ENCODE data around the gene SORBS2. TPM values are rescaled to one million over a fixed set of nuclear protein-coding genes. Genes with fewer than 3 reads are reported as not detected.
"Not testable (repeated sequence)": the region's sequence is repeated elsewhere in the genome, so short reads cannot be mapped to it uniquely, and the experiment has no call there.

Gene SORBS2, protein sequence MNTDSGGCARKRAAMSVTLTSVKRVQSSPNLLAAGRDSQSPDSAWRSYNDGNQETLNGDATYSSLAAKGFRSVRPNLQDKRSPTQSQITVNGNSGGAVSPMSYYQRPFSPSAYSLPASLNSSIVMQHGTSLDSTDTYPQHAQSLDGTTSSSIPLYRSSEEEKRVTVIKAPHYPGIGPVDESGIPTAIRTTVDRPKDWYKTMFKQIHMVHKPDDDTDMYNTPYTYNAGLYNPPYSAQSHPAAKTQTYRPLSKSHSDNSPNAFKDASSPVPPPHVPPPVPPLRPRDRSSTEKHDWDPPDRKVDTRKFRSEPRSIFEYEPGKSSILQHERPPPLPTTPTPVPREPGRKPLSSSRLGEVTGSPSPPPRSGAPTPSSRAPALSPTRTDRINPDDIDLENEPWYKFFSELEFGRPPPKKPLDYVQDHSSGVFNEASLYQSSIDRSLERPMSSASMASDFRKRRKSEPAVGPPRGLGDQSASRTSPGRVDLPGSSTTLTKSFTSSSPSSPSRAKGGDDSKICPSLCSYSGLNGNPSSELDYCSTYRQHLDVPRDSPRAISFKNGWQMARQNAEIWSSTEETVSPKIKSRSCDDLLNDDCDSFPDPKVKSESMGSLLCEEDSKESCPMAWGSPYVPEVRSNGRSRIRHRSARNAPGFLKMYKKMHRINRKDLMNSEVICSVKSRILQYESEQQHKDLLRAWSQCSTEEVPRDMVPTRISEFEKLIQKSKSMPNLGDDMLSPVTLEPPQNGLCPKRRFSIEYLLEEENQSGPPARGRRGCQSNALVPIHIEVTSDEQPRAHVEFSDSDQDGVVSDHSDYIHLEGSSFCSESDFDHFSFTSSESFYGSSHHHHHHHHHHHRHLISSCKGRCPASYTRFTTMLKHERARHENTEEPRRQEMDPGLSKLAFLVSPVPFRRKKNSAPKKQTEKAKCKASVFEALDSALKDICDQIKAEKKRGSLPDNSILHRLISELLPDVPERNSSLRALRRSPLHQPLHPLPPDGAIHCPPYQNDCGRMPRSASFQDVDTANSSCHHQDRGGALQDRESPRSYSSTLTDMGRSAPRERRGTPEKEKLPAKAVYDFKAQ (N-terminal part only)
- polyA plus RNA-seq (2013, experiment 1 of 2; ENCODE audit: insufficient read length): 5.0 TPM
- polyA plus RNA-seq (2013, experiment 2 of 2; ENCODE audit: insufficient read length): 5.3 TPM

DNA sequence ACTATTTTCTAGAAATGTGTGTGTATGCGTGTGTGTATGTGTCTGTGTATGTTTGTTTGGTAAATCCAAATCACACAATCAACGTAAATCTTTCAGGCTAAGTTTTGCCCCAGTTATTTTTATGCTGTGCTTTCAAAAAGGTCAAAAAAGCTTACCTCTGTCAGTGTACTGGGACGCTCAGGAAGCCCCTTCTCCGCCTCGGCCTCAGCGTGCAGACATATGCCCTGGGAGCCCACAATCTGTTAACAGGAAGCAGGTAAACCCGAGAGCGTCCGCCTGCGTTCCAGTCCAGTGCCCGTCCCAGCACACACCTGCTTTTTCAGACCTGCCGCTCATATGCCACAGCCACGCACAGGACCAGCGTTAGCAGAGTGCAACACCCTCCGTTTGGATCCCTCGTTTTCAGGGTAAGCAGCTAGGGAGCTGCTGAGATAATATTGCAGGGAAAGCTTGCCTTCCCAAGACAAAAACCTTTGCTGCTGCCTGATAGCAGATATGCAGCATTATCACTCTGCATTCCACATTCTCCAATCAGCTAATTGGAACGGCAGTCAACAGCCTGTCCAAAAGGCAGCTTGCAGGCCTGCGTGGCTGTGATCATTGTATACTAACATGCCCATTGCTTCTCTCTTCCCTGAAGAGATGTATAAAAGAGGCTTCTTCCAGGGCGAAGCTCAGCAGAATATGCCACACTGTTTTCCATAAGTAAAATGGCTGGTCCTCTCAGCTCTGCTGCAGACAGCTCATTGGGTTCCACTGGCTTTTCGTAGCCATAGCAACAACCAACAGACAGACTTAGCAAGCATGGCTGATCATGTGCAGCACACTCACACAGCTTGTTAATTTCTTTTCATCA, at the start of gene SORBS2:
Gene SORBS2 (minus strand): TSS at position 686 of the 856 bp plus-strand sequence. CDS start 121,623 bp downstream, outside the sequence.
- peak; percentile 49 for DNase-seq

DNA sequence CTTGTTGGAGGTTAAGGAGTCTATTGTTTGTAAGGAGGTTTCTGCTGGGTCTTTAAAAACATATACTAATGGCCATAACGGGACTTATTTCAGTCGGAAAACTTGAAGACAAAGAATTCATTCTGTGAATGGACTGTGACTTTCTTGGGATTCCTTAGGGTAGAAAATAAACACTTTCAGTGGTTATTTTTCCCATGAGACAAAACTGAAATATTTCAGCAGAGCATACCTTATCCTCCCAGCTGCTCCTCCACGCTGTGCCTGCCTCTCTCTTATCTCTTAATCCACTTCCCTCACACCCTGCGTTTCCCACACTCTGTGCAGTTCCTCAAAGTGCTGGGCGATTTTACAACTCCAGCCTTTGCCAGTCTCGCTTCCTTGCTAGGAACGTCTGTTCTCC, 47.1 kb upstream of the SORBS2 start:
- no peak for DNase-seq

DNA sequence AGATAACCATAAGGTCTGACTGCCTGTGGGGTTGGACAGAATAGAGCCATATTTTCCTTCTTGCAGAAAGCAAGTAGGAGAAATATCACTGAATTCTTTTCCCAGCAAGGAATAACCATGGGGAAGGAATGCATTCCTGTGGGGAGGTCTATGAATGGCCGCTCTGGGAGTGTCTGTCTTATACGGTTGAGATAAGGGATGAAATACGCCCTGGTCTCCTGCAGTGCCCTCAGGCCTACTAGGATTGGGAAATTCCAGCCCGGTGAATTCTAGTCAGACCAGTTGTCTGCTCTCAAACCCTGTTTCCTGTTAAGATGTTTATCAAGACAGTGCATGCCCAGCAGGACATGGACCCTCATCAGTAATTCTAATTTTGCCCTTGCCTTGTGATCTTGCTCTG, 45.6 kb upstream of the SORBS2 start:
- not testable (repeated sequence) for DNase-seq

DNA sequence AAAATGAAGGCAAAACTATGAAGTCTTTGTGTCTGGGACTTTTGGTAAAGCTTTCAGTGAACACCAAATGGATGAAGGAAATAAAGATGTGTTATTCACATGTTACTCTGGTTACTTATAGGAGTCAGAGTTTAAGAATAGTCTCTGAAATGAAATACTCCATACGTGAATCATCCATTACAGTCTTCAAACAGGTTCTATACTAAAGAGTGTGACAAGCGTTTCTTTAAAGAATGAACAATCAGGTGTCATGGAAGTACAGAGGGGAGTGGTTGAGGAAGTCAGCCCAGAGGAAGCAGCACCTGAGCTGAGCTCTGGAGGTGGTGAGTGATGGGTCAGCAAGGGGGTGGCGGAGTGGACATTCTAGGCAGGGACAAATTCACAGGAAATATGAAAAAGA, 41.8 kb upstream of the SORBS2 start:
- no peak for DNase-seq

DNA sequence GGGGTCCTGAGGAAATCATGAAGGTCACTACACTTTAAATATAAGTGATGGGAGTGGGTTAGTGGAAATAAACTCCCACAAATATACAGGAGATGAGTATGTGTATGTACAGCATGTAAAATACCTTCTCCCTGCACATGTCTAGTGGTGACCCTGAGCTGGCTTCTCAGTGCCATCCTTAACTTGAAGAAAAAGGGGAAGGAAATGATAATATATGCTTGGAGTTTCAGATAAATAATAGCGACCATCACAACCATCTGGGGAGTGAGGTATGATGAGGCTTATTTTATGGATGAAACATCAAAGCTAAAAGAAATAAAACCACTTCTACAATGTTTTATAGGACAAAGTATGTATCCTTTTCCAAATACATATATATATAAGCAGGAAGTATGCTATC, 41.0 kb upstream of the SORBS2 start:
- no peak for DNase-seq

DNA sequence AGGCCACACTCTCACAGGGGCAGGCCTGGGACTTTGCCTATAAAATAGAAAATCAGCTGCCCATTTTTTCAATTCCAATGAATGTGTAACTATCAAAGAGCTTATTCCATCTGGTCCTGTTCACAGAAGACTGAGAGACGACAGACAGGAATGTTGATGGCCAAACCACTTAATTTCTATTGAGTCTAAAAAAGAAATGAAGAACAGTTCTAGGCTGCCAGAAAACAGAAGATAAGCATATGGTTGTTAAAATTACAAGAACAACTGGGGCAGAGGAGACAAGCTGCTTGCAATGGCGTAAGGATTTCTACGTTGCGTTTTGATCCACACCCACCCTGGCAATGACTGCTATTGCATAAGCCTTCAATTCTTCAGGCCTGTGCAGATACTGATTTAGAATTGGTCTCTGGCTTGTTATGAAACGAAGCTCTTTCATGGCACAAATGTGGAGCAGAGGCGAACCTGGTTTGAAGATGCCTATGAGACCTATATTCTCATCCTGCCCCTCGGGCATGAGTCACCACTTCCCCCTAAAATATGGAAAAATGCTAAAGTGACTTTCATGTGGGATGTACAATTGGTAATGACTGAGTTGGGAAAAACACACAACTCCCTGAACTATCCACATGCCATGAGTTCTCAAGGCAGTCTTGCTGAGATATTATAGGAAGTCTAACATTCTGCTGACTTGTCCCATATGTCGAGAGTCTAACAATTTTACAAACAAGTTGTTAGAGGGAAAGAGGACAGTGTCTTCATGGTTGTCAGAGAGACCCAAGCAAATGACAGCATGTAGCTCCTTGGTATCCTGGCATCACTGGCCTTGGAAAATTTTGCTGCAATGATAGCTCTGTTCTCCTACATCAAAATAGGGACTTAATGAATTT, 37.9 kb upstream of the SORBS2 start:
- peak; percentile 75 for DNase-seq

DNA sequence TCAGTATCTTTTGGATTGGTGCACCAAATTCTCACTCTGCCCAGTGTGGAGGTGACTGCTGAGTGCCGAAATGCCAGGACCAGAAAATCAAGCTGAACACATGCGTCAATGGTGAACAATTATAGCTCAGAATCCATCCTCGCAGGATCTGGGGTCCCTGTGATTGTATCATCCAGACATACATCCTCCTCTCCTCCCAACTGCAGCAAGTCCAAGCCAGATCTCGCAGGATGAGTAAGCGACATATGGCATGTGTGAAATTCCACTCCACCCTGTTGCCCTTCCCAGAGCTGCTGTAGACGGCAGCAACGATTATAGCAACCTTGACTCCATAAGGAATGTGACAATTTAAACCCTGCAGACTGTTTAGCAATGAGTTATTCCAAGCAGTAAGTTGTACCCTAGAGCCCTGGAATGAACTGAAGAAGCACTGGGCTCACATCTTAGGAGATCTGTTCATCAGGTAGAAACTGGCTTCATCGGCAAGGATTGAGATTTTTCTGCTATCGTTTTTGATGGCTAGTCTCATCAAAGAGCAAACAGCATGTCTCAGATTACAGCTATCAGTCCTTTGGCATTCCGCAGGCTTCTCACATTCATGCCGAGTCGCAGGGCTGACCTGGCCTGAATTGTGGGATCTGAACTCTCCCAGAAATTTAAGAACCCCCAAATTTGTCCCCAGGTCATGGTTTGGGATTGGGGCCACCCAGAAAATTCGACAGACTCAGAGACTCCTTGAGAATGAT, 35.5 kb upstream of the SORBS2 start:
- peak; percentile 96 for DNase-seq

DNA sequence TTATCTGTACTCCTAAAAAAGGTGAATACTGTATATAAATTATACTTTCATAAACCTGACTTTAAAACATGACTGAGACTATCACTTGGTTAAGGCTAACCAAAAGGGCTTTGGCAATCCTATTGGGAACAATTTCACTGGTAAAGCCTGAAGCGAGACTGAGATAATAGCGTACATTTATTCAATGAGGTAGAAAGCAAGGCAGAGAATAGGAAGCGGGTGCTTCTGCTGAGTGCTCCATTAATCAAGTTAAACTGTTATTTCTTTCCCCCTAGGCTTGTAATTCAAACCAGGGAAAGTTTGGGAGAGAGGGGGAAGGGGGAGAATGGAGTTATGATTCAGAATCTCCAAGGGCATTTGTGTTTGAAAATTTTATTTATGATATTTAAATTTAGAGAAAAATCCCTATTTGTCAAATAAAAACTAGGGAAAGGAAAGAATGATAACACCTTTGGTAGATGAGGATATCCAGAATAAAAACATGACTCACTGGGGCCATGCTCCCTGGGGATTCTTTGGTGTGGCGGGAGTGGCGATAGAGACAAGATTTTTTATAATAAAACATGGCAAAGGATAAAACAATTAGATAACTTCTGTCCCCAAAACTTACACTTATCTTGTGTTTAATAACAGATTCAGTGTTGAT, 34.6 kb upstream of the SORBS2 start:
- peak; percentile 52 for DNase-seq

DNA sequence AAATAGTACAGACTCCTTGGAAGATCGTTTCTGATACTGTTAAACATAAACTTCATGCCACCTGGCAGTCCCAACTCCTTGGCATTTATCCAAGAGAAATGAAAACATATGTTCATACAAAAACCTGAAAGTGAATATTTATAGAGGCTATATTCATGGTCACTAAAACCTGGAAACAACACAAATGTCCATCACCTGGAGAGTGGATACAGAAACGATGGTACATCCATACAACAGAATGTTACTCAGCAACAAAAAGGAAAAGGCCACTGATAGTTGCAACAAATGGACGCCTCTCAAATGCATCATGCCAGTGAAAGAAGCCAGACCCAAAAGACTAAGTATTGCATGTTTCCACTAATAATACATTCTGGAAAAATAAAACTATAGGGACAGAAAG, 34.0 kb upstream of the SORBS2 start:
- no peak for DNase-seq

DNA sequence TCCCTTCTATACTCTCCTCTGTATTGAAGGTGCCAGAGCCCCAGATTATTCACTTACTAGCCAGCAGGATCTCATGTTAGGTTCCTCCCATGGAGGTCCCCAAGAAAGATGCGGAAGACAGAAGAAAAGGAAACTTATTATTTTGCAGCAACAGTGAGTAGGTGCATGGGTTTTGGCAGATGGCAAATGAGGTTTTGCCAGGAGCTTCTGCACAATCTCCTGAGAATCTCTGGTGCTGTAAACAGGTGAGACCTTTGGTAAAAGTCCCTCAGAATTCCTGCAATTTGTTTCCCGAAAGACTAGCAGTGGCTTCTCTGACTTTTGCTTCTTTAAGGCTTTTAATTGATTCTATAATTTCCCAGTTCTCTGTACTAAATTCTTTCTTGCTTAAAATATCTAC, 29.5 kb upstream of the SORBS2 start:
- DNase-seq: no peak

DNA sequence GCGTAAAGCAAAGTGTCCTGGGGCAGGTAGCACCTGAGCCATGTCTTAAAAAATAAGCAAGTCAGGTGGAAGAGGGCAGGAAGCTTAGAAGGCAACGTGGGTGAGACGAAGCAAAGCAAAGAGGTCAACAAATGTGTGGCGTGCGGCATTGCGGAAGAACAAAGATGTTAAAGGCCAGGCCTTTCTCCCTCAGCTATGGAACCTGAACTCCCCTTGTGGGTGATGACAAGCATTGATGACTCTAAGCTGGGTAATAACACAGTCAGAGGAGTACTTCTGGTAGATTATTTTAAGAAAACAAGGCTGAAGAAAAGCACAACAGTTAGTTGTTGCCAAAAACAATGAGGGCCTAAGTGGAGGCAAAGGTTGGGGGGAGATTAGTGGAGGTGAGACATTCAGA, 29.0 kb upstream of the SORBS2 start:
- no peak for DNase-seq

DNA sequence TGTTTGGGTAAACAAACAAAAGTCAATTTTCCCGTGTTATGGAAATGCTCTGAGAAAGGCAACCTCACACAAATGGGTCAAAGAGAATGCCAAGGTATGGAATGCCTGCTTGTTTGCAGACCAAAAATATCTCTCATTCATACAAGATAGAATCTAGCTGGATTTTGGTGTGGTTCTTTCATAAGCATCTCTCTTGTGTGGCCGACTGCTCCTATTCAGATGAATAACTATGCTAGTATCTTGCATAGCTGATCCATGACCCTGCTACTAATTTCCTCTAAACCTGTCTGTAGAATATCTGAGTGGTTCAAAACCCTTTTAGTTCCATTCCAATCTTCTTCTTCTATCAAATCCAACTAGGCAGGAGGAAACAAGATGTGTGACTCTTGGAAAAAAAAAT, 28.2 kb upstream of the SORBS2 start:
- DNase-seq: peak; percentile 25

DNA sequence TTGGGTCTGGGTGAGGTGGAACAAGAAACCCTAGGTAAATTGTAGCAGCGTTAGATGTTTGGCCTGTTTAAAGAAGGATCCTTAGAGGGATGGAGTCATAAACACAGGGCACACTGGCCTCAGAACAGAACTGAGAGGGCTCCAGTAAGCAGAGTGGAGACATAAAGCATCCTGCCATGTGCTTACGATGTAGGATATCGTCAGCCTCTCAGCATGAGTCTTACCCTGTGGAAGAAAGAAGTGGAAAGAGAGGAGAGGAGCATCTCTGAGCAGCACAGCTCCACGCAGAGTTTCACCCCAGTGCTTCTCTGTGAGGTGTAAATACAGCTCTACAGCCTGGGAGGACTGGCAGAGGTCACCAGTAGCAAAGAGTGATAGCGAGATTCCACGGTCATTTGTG, 27.8 kb upstream of the SORBS2 start:
- no peak for DNase-seq

DNA sequence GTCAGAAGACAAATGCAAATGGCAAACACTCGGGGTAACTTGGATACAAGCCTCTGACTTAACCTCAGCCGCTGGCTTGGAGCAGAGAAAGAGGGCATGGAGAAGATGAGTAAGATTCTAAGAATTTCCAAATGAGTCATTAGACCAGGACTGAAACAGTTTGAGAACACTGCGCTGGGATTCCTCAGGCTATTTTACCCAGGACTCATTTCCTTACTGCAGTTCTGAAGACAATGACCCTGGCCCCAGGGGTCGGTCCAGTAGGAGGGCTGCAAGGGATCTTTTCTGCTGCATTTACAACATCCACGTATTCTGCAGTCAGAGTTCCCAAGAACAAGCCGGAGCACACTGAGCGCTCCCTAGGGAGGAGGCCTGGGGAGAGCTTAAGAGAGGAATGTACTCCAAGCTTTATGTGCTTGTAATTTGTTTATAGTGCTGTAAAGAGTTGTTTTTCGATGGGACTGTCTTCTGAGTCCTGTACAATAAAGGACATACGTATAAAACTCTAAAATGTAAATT, 27.3 kb upstream of the SORBS2 start:
- DNase-seq: peak; percentile 93

DNA sequence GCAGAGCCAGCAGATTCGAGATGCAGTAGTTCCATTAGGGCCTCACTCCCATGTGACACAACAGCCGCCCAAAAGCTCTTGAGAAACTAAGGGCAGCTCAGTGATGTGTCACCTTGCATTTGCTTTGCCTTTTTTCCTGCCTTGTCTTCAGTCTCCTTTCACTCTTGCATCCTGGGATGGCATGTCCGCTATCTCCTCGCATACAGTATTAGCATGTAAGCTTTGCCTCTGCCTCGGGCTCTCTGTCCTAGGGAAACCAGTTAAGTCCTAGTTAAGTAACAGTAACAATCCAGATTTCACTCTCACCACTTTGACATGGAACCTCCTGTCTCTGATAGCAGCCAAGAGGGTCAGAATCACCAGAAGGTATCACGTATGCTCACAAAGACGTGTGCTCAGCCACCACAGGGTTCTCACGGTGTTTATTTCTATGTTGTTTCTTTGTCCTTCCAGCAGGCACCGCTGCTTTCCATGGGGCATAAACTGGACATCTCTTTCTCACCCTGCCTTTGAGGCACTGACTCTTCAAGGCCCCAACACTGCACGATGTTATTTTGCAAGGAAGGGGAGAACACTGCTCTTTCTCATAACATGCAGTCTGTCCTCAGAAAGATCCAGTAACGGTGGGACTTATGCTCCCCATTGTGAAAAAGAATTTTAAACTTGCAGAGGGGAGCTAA, 26.7 kb upstream of the SORBS2 start:
- DNase-seq: no peak

DNA sequence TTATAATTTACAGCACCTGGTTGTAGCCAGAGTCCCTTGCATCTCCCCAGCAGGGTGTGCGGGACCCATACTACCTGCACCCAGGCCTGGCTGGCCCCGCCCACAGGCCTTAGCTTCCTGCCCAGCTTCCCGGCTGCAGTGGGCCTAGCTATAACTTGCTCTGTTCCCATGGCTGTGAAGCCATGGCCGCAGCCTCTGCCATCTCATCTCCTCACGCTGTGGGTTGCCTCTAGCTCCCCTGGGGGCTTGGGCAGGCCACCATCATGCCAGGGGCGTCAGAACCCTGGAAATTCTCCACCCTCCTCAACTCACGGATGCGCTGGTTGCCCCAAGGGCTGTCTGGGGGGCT, 26.1 kb upstream of the SORBS2 start:
- no peak for DNase-seq

DNA sequence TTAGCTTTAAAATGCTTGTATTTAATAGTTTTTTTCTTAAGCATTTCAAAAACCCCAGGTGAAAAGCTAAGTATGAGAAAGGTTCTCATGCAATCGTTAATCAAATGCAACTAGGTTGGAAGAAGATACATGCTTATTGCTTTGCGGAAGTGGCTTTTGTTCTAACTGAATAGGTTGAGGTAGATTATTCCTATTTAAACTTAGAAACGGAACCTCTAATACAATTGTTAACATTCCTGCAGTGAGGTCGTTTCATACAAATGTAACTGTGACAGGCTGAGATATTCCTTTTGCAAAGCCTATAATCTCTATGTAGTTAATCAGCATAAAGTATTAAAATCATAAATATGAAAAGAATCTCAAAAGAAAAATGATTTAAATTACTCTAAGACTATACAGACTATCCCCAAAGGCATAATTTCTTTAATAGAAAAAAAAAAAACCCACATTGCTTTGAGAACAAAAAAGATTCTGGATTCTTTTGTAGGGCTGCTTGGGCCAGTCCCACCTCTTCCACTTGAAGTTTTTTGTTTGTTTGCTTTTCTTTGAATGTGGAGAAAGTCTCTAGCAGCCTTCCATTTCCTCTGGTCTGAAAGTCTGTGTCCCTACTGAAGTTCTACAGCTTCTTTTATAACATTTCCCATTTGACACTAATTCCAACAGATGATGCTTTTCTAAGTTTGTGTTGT, 25.6 kb upstream of the SORBS2 start:
- no peak for DNase-seq
